ENCODE results near the gene CPVL.

CPVL gene

GRCh38 chr7:29090151-29090805 lies 56.1 kb downstream of the CPVL start:
- no peak for DNase-seq

DNA sequence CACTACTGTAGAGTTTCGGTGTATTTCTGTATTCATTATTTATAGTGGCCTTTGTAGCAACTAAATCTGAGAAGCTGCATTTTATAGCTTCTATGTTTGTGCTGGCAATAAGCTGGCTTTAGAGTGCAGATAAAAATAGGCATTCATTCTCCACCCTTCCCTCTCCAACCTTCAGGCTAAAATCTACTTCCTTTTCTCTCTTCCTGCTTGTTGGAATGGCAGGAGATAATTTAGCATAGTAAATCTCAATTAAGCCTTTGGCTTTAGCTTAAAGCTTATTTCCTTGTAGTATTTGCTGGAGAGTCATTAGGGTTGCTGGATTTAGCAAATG lies 58.5 kb downstream of the CPVL start:
- no peak for DNase-seq

DNA sequence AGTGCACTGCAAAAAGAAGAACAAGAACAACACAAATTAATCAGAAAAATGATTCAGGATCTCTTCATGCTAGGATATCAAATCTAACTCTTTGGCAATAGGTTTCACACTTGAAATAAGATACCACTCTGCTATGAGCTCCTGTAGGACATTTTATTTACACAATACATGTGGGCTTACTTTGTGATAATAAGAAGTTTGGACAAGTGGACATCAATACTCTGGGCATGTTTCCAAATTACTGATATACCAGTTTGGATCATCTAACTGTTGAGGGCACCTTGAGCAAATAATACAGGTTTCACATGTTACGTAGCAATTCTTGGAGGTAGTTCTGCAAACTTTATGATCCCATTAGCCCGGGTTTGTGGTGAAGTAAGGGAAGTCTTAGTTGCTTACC lies 59.8 kb downstream of the CPVL start:
- no peak for DNase-seq

GRCh38 chr7:29084832-29085231 lies 61.5 kb downstream of the CPVL start:
- no peak for DNase-seq

DNA sequence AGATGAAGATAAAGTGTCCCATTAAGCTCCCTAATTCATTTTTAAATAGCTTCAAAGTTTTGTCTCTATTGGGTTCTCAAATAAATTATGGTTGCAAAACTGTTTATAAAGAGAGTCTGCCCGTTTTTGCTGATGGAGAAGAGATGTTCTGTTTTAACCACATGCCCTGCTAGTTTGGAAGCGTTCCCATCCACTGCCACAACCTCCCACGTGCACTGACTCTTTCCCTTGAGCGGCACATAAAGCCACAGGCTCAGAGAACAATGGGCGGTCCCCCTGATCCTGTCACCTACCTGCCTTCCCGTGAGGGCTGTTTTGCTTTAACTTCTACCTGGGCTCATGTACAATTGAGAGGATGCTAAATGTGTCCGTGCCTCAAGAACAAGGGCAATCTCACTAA lies 65.5 kb downstream of the CPVL start:
- no peak for DNase-seq

DNA sequence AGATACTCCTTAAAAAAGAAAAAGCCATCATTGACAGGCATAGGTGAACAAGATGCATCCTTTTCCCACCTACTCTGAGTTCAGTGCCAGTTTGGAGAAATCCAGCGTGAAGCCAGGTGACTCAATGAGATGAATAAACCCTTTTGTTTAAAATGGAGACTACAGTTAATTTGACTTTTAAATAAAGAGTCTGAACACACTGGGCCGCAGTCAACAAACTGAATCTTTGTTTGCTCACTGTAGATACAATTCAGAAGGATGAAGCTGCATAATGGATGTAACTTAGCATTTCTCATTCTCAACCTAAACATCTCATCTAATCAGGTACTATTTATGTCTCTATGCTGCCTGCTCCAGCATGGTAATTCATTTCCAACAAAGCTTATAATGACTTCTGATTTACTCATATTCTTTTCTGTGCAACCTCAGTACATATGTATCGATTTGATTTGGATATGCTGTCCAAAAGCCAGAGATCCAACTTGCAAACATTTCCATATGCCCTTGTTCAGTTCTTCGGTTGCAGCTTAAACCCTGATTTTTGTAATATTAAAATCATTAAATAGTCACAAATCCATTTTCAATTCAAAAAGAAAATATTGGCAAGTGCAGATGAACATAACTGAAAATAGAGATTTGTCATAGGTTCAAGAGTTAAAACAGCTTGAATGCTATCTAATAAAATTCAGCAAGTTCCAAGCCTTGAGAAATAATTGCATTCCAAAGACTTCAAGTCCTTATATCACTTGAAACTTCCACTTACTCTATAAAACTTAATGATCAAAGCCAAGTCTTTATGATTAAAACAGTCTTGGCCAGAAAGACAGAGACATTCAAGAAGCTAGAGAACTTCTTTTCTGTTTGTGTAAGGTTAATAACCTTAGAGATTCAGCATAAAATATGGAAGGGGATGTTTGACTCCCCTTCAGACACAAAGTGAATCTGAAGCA lies 67.8 kb downstream of the CPVL start:
- no peak for DNase-seq

DNA sequence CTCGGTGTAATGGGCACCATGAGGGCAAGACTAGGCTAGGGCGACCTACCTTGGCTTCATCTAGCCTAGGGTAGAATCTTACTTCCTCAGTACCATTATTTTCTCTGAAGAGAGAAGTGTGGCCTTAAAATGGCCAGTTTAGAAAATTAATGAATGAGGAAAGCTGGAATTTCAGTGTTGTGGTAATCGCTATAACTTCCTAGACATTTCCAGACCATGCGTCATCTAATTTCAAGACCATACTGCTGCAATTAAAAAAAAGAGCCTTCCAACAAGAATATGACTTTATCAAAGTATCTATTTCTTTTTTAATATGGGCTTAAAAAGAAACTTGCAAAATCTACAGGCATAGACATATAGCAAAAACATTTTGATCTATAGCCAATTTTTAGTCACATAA lies 68.5 kb downstream of the CPVL start:
- DNase-seq = no peak

DNA sequence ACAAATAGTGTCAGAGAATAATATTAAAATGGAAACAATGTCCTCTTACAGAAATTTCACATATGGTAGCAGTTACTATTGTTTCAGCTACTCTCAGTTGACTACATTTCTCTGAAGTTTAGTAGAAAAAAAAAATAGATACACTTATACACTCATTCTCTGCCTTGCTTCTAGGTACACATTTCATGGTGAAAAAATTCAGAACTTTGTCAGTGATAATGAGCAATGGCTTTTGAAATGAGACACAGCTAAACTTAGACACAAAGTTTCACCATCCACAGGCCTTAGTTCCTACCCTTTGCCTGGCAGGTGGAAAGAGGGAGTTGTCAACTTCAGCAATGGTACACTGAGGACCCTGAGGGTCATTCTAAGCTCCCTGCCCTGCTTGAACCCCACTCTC lies 69.2 kb downstream of the CPVL start:
- DNase-seq = no peak

- no peak for DNase-seq
These were observed 69.7 kb downstream of the CPVL start for GRCh38 chr7:29076631-29077030.

DNA sequence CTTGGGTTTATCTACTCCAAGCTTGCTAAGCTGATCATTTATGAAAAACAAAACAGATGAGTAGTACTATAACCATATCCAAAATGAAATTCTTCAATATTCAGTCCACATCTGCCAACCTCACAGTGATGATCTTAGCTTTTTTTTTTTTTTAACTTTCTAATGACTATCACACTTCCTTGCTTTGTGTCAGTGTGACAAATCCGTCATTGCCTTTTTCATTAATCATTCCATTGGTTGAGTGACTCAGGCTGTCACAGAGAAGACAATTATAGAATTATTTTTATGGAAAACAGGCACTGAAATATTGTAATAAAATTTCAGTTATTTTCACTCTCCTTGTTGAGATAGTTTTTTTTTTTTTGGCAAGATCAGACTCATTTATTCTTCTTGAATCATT lies 70.7 kb downstream of the CPVL start:
- no peak for DNase-seq

DNA sequence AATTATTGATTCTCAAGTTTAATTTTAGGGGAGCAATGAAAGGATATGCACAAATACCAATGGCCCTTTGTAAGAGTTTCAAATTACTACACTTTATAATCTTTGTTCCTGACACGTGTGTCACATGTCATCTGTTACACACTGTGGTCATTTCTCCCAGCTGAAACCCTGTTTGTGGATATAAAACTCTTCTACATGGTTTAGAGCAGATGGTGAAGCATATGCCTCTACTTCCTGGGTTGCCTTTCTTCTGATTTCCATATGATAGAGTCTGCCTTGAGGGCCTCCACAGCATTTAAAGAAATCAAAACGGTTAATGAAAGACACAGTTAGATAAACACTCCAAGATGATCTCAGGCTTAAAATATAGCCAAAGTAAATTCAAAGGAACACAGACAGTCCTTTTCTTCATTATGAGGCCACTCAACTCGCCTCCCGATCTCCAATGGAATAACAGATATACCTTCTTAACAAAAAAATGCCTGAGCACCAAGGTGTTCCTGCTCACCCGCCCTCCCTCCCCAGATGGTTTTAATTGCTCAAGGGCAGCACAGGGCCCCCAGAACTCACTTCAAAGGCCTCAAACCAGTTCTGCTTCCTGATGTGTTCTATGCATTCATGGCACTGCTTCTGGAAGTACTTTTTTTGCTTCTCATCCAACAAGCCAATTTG lies 75.0 kb downstream of the CPVL start:
- no peak for DNase-seq

DNA sequence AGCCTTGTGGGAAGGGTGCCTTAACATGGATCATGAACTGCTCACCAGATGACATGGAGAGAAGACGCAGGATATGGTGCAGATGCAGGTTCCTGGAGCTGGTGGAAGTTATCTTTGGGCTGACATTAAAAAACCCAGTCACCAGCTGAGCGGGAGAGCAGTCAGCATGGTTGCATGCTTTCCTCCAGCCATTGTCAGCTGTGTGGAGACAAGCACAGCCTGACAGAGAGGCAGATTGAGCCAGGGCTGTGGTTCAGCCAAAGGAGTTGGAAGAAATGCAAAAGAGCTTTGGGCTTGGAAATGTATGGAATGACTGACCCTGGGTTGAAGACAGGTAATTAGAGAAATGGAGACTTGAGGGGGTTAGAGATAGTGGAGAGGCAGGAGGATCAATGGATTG lies 79.7 kb downstream of the CPVL start:
- DNase-seq = no peak

DNA sequence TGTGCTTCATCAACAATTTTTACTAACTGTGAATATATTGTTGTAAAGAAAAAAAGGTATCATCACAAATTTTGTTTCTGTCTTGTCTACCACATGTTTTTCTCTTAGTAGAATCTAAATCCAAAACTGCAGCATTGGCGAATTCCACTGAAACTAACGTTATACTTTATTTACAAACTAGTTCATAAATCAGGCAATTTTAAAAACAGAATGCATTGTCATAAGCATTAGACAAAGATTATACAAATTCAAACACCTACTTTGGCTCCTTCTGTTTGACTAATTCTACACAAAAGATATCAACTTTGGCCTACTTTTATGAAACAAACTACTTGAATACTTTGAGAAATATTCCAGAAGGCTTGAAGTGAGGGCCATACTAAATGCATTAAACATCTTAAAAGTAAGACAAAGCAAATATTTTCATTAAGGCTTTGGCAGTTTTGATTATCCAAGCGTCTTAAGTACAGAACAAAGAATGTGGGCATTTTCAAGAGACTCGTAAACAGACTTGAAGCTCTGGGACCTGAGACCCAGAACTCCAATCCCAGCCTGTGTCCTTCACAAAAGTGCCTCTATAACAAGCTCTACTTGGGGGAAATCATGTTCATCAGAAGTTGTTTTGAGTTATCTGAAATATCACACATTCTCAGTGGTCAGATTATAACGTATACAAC lies 81.0 kb downstream of the CPVL start:
- no peak for DNase-seq

DNA sequence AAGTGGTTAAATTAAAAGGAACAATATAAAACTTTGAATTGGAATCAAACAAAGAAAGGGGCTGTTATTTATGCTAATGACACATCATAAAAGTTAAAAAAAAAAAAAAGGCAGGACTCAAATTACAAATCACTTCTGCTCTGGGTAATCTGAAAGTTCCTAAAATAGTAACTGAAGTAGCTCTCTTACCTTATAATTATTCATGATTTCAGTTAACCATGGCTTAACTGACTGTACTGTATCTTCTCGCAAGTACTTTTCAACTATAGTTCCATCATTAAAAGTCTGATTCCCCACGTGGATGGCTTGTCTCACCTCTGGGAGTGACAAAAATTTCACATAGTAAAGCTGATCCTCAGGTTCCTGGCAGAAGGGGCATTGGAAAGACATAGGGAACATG lies 82.5 kb downstream of the CPVL start:
- no peak for DNase-seq

GRCh38 chr7:29063236-29063635 lies 83.1 kb downstream of the CPVL start:
- DNase-seq = no peak

DNA sequence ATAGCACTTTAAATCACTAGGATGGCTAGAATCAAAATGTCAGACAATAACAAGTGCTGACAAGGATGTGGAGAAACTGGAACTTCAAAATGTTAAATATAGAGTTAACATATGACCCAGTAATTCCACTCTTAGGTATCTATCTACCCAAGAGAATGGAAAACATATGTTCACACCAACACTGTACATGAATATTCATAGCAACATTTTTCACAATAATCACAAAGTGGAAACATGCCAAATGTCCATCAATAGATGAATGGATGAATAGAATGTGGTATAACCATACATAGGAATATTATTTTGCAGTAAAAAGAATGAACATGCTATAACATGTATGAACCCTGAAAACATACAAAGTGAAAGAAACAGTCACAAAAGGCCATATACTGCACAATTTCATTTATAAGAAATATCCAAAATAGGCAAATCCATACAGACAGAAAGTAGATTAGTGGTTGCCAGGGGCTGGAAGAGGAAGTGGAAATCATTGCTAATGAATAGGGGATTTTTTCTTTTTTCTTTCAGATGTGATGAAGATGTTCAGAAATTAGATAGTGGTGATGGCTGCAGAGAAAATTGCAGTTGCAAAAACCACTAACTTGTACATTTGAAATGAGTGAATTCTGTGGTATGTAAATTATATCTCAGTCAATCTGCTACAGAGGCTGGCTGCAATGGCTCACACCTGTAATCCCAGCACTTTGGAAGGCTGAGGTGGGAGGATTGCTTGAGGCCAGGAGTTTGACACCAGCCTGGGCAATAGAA lies 93.0 kb downstream of the CPVL start:
- DNase-seq = no peak

DNA sequence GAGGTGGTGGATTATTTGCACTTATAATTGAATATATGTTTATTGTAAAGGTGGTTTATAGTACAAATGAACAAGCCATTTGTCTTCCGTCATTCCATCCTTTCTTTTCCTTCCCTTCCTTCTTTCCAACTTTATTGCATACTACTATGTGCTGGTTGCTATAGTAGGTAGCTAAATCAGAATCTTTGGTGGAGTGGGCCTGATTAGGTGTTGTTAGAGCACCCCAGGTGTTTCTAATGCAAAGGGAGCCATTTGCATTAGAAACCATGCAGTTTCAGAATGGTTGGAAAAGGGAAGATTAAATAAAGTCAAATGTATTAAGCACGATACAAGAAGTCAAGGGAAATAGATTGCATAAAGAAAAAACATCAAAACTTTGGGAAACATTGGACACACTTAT lies 99.4 kb downstream of the CPVL start:
- DNase-seq = no peak

DNA sequence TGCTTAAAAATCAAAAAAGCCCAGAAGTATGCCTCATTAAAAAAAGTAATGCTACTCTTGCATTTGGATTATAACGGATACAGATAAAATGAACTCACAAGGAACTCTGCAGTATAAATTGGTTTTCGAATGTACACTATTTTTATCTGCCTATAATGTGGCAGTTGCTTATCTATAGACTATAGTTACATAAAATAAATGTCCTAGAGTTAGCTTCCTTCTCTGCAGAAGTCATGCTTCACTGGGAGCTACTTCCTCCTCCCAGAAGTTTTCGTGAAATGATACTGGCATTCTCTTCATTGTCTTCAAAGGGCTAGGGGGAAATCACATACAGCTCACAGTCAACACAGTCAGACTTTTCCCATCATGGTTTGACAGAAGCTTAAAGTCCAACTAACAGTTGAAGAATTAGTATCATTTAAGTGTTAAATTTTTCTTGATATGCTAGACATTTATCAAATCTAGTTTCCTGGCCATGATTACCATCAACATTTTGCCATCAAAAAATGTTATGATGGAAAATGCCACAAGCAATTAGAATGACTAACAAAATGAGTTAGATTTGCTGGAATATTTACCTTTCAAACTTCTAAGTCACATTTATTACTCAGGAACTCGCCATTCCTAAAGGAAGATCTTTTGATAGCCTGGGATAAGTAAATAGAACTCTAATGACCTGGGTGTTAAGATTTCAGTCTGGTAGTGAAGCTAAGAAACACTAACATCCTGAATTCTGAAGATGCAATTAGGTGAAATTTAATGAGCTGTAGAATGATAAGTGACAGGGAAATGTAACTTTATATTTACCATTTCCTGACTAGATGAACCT lies 100.9 kb downstream of the CPVL start:
- no peak for DNase-seq

DNA sequence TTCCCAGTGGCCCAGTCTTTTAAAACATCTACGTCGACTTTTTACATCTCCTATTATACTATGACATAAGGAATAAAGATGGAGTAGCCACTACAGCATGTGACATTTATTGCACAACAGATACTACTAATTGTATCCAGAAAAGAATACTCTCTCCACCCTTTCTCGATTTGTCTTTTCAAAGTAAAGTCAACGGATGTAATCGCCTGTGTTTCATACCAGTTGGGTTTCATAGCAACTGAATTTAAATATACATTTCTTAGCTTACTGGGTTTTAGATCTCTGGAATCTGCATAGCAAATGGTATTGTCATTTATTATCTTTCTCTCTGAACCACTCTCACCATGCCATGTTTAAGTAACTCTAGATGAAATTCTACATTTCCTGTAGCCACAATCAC lies 101.8 kb downstream of the CPVL start:
- DNase-seq = no peak

GRCh38 chr7:29043576-29043975 lies 102.8 kb downstream of the CPVL start:
- no peak for DNase-seq

DNA sequence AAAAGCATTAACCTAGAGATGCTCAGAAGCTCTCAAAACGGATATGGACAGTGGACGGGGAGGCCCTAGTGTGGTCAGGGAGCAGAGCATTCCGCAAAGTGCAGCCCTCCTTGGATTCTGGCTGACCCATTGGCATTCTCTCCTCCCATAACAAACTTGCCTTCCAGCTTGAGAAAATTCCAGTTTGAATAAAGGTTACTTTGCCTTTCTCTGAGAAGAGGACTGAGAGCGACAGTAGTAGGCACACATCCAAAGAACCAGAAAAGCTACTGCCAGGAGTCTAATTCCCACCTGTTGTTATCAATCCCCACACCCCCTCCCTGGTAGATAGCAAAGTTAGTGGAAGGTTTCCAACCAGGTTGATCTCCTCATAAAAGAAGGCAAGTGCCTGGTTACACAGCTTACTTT lies 103.5 kb downstream of the CPVL start:
- no peak for DNase-seq

GRCh38 chr7:29041991-29042390 lies 104.3 kb downstream of the CPVL start:
- DNase-seq = no peak
